ENCODE measurements around the gene PPP1R14D.

GRCh38 chr15:40843261-40843884, 14.9 kb upstream of the PPP1R14D start:
- no peak for TF ChIP-seq ZNF121 (tag by site-specific recombination; IDR thresholded peaks at IDR 0.05)
- no peak for TF ChIP-seq MYNN (tag by site-specific recombination; IDR thresholded peaks at IDR 0.05; ENCODE audit: borderline replicate concordance)
- TF ChIP-seq OSR2 (tag by site-specific recombination; IDR thresholded peaks at IDR 0.05) = no peak
- TF ChIP-seq, protein P1, sequence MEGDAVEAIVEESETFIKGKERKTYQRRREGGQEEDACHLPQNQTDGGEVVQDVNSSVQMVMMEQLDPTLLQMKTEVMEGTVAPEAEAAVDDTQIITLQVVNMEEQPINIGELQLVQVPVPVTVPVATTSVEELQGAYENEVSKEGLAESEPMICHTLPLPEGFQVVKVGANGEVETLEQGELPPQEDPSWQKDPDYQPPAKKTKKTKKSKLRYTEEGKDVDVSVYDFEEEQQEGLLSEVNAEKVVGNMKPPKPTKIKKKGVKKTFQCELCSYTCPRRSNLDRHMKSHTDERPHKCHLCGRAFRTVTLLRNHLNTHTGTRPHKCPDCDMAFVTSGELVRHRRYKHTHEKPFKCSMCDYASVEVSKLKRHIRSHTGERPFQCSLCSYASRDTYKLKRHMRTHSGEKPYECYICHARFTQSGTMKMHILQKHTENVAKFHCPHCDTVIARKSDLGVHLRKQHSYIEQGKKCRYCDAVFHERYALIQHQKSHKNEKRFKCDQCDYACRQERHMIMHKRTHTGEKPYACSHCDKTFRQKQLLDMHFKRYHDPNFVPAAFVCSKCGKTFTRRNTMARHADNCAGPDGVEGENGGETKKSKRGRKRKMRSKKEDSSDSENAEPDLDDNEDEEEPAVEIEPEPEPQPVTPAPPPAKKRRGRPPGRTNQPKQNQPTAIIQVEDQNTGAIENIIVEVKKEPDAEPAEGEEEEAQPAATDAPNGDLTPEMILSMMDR (tag by site-specific recombination; IDR thresholded peaks at IDR 0.05) = no peak
- TF ChIP-seq ZBTB8A (tag by site-specific recombination; IDR thresholded peaks at IDR 0.05) = no peak
- no peak for TF ChIP-seq AEBP2 (tag by site-specific recombination; IDR thresholded peaks at IDR 0.05; ENCODE audit: borderline replicate concordance)
- TF ChIP-seq ZNF133 (tag by site-specific recombination; IDR thresholded peaks at IDR 0.05) = no peak
- TF ChIP-seq ZNF140 (tag by site-specific recombination; IDR thresholded peaks at IDR 0.05) = no peak
- no peak for TF ChIP-seq ZNF362 (tag by site-specific recombination; IDR thresholded peaks at IDR 0.05)
- TF ChIP-seq ZNF274 (IDR thresholded peaks at IDR 0.05; ENCODE audit: low read length) = no peak
- no peak for TF ChIP-seq ZNF274 (tag by site-specific recombination; IDR thresholded peaks at IDR 0.05; ENCODE audit: borderline replicate concordance)
- no peak for TF ChIP-seq ZBTB1 (tag by site-specific recombination; IDR thresholded peaks at IDR 0.05)
- no peak for TF ChIP-seq ZNF248 (tag by site-specific recombination; IDR thresholded peaks at IDR 0.05)
- no peak for TF ChIP-seq ZNF664 (tag by site-specific recombination; IDR thresholded peaks at IDR 0.05)
- TF ChIP-seq REST (tag by site-specific recombination; IDR thresholded peaks at IDR 0.05) = no peak

Data from HEK293 (cell line).